GM18519 (cell line): ENCODE measurements around the gene LIPI.
"Not testable (repeated sequence)": the region's sequence is repeated elsewhere in the genome, so short reads cannot be mapped to it uniquely, and the experiment has no call there.

Experiments used
- ATAC-seq: cut with Tn5 transposase; IDR thresholded peaks from one replicate; pipeline ENCODE4 v1.9.1; 2021; ENCODE audit warnings: mild to moderate bottlenecking, moderate library complexity; ENCODE audit not compliant: unreplicated experiment, low FRiP score

LIPI gene

GRCh38 chr21:14076143-14076806, 134.5 kb downstream of the LIPI start:
- ATAC-seq = no peak

GRCh38 chr21:14075346-14076142, 135.2 kb downstream of the LIPI start:
- no peak for ATAC-seq

- no peak for ATAC-seq
Measured at GRCh38 chr21:14074177-14074576, 136.6 kb downstream of the LIPI start.

- no peak for ATAC-seq
Measured at GRCh38 chr21:14073615-14074014, 137.1 kb downstream of the LIPI start.

- ATAC-seq = no peak
Measured at GRCh38 chr21:14072761-14073535, 137.8 kb downstream of the LIPI start.

- ATAC-seq = no peak
Measured at GRCh38 chr21:14071902-14072734, 138.6 kb downstream of the LIPI start.

- ATAC-seq = no peak
Measured at GRCh38 chr21:14070968-14071367, 139.8 kb downstream of the LIPI start.

- ATAC-seq = no peak
Measured at GRCh38 chr21:14070049-14070893, 140.5 kb downstream of the LIPI start.

GRCh38 chr21:14064296-14064645, 146.5 kb downstream of the LIPI start:
- ATAC-seq = no peak

- not testable (repeated sequence) for ATAC-seq
Measured at GRCh38 chr21:14063620-14064295, 147.0 kb downstream of the LIPI start.

GRCh38 chr21:14062684-14063083, 148.1 kb downstream of the LIPI start:
- not testable (repeated sequence) for ATAC-seq

- ATAC-seq = not testable (repeated sequence)
Measured at GRCh38 chr21:14061820-14062219, 148.9 kb downstream of the LIPI start.

GRCh38 chr21:14058995-14059627, 151.6 kb downstream of the LIPI start:
- not testable (repeated sequence) for ATAC-seq
